ACC112 (cell line): ENCODE data around the gene DOK6.

Experiments
- H2AFZ ChIP-seq: fragments of 200-600 bp; sonication (generic); one replicate; pipeline ENCODE4 v1.6.0; 2017; ENCODE audit warnings: antibody characterized with exemption, low read length; ENCODE audit not compliant: unreplicated experiment
- H3K27ac ChIP-seq: fragments of 200-600 bp; sonication (generic); 2 replicates; pipeline ENCODE4 v1.5.1; 2014; ENCODE audit warnings: low read depth, mild to moderate bottlenecking, antibody characterized with exemption, low read length, moderate library complexity
- H3K27me3 ChIP-seq: fragments of 200-600 bp; sonication (generic); 2 replicates; pipeline ENCODE4 v1.6.1; 2014; ENCODE audit warnings: mild to moderate bottlenecking, antibody characterized with exemption, low read length, moderate library complexity, mixed read lengths; ENCODE audit not compliant: insufficient read depth
- H3K36me3 ChIP-seq: fragments of 200-600 bp; sonication (generic); 2 replicates; pipeline ENCODE4 v1.6.1; 2016; ENCODE audit warnings: mild to moderate bottlenecking, antibody characterized with exemption, low read length, moderate library complexity, mixed read lengths; ENCODE audit not compliant: insufficient read depth
- H3K4me1 ChIP-seq: fragments of 200-600 bp; sonication (generic); one replicate; pipeline ENCODE4 v1.6.1; 2016; ENCODE audit warnings: low read length, mixed read lengths; ENCODE audit not compliant: insufficient read depth, unreplicated experiment, control insufficient read depth
- H3K4me3 ChIP-seq: fragments of 200-600 bp; sonication (generic); 2 replicates; pipeline ENCODE4 v1.5.1; 2014; ENCODE audit warnings: mild to moderate bottlenecking, low read depth, low read length
- H3K79me2 ChIP-seq: fragments of 200-600 bp; sonication (generic); one replicate; pipeline ENCODE4 v1.6.0; 2016; ENCODE audit warnings: low read length; ENCODE audit not compliant: control insufficient read depth, unreplicated experiment, insufficient read depth

DOK6 gene

DNA sequence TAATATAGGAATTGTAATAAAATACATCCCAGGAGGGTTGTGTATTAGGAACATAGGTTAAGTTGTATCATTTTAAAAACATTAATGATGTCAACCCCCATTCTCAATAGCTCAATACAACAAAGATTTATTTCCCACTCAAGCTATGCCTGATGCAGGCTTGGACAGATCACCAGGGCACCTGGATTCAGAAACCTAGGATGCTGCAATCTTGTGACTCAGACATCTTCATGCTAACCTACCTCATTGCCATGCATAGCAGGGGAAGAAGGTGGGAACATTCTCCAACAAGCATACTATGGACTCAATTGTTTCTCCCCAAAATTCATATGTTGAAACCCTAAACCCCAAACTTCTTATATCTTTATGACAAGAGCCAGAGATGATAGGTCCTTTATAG, 302.8 kb downstream of the DOK6 start:
- Histone ChIP-seq H3K36me3 (no peaks in the 10 kb centered on the region), H3K4me1 (no peaks in the 10 kb centered on the region), H2AFZ (no peak overlapping the region), H3K79me2 (no peaks in the 10 kb centered on the region), H3K27me3 (no peaks in the 10 kb centered on the region), H3K4me3 (no peak overlapping the region), H3K27ac (no peak overlapping the region)

DNA sequence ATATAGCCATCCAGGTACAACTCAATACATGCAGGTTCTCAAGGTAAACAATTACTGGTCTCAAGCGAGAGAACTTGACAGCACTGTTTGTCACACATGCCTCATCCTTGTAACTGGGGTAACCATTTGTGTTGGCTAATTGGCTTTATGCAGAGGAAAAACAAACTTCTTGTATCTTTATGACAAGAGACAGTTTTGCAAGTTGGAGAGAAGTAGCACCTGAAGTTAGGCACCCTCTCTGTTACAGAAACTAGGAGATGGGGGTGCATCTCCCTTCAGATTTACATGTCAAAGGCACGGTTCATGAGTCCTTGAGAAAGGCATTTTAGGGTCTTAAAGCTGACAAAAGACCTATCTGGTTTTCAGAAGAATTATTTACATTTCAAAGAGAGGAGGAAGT, 305.3 kb downstream of the DOK6 start:
- Histone ChIP-seq H2AFZ (no peak overlapping the region), H3K27ac (no peak overlapping the region), H3K4me3 (no peak overlapping the region), H3K79me2 (no peaks in the 10 kb centered on the region), H3K4me1 (no peaks in the 10 kb centered on the region), H3K36me3 (no peaks in the 10 kb centered on the region), H3K27me3 (no peaks in the 10 kb centered on the region)

DNA sequence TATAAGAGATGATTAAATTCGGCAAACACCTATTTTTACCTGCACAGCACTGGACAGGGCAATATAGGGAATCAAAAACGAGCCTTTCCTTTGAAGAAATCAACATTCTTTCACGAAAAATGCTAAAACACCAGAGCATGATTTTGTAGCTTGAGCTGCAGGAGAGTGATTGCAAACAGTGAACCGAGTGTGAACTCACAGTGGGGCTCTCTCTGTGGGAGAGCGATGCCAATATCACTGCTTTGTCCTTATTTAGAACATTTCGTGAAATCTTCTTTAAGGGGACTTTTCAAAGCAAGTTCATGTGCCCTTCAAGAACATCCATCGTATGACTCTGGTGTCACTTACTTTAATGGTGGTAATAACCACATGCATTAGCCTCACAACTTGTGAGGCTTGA, 308.2 kb downstream of the DOK6 start:
- no peaks in the 10 kb centered on the region for H3K79me2 ChIP-seq
- no peak overlapping the region for H3K27ac ChIP-seq
- H3K4me1 ChIP-seq = no peaks in the 10 kb centered on the region
- no peaks in the 10 kb centered on the region for H3K27me3 ChIP-seq
- no peaks in the 10 kb centered on the region for H3K36me3 ChIP-seq
- no peak overlapping the region for H3K4me3 ChIP-seq
- H2AFZ ChIP-seq = no peak overlapping the region

DNA sequence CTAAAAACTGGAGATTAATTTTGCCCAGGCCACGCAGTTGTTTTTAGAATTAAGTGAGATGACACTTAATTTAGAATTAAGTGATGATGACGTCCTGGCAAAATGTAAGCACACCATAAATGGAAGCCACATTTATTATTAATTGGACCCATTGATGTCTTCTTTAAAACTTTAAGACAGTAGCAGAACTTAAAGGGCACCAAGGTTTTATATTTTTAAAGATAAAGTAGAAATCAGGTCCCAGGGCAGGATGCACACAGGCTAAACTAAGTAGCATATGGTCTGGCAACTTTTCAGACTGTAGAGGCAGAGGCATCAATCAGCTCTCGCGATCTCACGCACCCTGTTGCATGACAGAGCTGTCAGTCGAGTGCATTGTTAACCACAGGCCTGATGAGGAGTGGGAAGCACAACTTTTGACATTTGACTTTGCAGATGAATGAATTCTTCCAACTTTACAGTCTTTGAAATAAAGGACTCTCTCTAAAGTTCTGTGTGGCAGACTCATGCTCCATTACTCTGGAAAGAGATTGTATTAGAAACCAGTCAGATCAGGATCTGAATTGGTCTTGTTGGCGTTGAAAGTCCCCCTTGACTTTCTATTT, 314.6 kb downstream of the DOK6 start:
- no peaks in the 10 kb centered on the region for H3K27me3 ChIP-seq
- H3K4me3 ChIP-seq = no peak overlapping the region
- no peak overlapping the region for H2AFZ ChIP-seq
- H3K79me2 ChIP-seq = no peaks in the 10 kb centered on the region
- H3K4me1 ChIP-seq = no peaks in the 10 kb centered on the region
- no peak overlapping the region for H3K27ac ChIP-seq
- H3K36me3 ChIP-seq = no peaks in the 10 kb centered on the region

DNA sequence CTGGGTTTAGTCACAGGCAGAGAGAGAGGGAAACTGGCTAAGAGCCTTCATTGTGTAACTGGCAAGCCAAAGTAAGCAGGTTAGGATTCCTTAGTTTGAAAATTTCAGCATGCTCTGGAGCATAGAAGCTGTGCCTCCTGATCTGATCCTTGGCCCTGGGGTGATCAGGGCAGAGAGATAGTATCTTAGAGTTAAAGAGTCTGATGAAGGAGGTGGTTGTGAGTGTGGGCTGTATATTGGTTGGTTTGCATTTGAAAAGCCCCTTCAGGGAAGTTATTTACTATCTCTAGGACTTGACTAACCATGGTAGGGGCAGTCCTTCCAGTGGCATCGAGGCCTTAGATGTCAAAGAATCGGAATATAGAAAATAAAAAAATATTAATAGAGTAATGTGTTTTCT, 316.9 kb downstream of the DOK6 start:
- no peaks in the 10 kb centered on the region for H3K4me1 ChIP-seq

DNA sequence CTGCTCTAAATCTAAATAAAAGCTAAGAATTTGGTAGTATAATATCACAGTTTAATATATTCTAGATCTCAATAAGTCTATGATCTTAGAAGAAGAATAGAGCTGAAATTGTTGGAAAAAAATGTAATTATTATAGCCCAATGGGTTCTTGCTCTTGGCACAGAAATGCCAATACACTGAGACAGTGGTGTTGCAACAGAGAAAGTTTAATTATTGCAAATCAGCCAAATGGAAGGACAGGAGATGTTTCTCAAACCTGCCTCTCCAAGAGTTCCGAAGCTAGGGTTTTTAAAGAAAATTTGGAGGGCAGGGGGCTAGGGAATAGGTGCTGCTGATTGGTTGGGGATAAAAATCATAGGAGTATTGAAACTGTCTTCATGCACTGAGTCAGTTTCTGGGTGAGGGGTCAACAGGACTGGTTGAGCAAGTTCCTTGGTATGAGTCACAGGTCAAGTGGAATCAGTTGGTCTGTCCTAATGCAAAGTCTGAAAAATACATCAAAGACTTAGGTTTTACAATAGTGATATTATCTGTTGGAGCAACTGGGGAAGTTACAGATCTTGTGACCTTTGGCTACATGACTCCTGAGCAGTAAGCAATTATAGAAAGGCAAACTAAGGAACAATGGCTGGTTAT, 318.3 kb downstream of the DOK6 start:
- no peaks in the 10 kb centered on the region for H3K4me1 ChIP-seq
- H3K79me2 ChIP-seq = no peaks in the 10 kb centered on the region
- H3K4me3 ChIP-seq = no peak overlapping the region
- H2AFZ ChIP-seq = no peak overlapping the region
- H3K36me3 ChIP-seq = no peaks in the 10 kb centered on the region
- no peak overlapping the region for H3K27ac ChIP-seq
- H3K27me3 ChIP-seq = no peaks in the 10 kb centered on the region

More for the DNA sequence above, 316.9 kb downstream of the DOK6 start:
- Histone ChIP-seq H2AFZ (no peak overlapping the region), H3K36me3 (no peaks in the 10 kb centered on the region), H3K79me2 (no peaks in the 10 kb centered on the region), H3K27me3 (no peaks in the 10 kb centered on the region), H3K4me3 (no peak overlapping the region), H3K27ac (no peak overlapping the region)

DNA sequence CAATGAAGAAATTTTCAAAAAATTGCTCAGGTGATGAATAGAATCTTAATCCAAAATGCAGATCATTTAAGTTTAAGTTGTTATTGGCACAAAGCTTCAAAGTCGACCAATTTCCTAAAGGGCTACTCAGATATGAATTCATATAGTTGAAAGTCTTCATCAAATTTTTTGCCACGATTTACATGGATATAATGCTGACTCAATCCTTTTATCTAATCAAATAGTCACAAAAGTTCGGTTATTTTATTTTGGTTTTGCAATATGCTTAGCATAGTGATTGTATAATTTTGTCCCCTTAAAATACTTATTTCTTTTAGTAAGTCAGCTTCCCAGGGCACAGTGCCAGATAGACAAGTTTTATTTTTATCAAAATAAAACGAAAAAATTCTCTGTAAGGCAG, 319.7 kb downstream of the DOK6 start:
- H2AFZ ChIP-seq = no peak overlapping the region
- no peak overlapping the region for H3K27ac ChIP-seq
- no peaks in the 10 kb centered on the region for H3K27me3 ChIP-seq
- H3K36me3 ChIP-seq = no peaks in the 10 kb centered on the region
- no peaks in the 10 kb centered on the region for H3K79me2 ChIP-seq
- no peaks in the 10 kb centered on the region for H3K4me1 ChIP-seq
- H3K4me3 ChIP-seq = no peak overlapping the region

DNA sequence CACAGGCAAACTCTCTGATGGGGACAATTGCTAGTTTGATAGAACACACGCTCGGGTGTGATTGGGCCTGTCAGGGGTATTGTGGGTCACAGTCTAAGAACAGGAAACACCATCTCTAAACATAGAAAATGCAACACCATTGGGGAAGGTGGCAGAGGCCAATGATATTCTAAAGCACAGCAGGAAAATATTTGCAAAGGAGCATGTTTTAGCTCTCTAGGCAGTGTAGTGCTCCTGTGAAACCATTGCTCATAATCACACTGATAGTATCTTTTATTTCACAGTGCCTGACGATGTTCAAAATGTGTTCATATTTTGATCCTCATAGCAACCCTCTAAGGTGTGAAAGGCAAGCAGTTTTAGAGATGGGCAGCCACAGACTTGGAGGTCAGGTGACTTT, 322.7 kb downstream of the DOK6 start:
- H3K27me3 ChIP-seq = no peaks in the 10 kb centered on the region
- H3K4me1 ChIP-seq = no peaks in the 10 kb centered on the region
- H3K79me2 ChIP-seq = no peaks in the 10 kb centered on the region
- no peak overlapping the region for H3K4me3 ChIP-seq
- H3K27ac ChIP-seq = no peak overlapping the region
- H2AFZ ChIP-seq = no peak overlapping the region
- H3K36me3 ChIP-seq = no peaks in the 10 kb centered on the region

DNA sequence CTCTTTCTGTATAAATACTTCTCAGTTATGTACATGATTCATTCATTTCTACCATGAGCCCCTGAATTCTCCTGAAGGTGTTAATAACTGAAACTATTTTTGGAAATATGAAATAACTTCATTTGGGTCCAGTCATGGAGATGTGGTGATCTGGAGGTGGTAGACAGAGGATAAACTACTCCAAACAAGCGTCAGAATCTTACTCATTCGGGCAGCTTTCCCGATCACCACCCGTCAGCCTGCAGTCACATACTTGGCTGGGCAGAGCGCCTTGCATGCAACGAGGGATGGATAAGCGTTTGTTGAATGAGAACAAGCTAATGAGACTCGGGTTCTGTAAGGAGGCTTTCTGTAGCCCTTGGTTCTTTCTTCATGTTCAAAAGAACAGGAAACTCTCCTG, 324.3 kb downstream of the DOK6 start:
- H3K4me1 ChIP-seq = no peaks in the 10 kb centered on the region
- H3K27me3 ChIP-seq = no peaks in the 10 kb centered on the region
- H3K27ac ChIP-seq = no peak overlapping the region
- H3K4me3 ChIP-seq = no peak overlapping the region
- no peaks in the 10 kb centered on the region for H3K79me2 ChIP-seq
- H3K36me3 ChIP-seq = no peaks in the 10 kb centered on the region
- H2AFZ ChIP-seq = no peak overlapping the region

DNA sequence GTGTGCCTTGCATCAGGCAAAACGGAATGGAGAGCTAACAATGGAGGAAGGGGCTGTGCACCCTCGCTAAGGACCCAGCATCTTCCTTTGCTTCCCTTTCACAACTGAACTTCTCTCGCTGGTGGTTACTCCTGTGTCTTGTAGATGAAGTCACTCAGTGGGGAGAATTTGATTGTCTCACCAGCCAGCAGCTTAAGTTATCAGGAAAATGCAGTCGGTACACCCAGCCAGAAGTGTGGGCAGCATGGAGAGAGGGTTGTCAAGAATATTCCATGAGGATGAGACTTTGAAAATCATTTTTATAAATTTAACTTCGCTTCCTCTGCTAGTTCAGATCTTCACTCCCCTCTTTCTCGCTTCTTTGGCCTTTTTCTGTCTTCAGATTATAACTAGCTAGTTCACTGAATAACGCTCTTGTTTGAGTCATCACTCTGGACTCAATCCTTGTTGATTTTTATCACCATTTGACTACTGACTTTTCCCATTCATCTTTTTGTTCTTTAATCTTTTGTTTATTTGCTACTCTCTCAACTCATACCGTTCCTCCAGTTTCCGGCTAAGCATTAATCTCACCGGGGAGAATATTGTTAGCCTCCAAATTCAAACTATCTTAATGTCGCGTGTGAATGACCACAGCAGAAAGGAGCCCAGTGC, 325.3 kb downstream of the DOK6 start:
- Histone ChIP-seq H3K79me2 (no peaks in the 10 kb centered on the region), H3K36me3 (no peaks in the 10 kb centered on the region), H2AFZ (no peak overlapping the region), H3K27ac (no peak overlapping the region), H3K27me3 (no peaks in the 10 kb centered on the region), H3K4me1 (no peaks in the 10 kb centered on the region), H3K4me3 (no peak overlapping the region)

DNA sequence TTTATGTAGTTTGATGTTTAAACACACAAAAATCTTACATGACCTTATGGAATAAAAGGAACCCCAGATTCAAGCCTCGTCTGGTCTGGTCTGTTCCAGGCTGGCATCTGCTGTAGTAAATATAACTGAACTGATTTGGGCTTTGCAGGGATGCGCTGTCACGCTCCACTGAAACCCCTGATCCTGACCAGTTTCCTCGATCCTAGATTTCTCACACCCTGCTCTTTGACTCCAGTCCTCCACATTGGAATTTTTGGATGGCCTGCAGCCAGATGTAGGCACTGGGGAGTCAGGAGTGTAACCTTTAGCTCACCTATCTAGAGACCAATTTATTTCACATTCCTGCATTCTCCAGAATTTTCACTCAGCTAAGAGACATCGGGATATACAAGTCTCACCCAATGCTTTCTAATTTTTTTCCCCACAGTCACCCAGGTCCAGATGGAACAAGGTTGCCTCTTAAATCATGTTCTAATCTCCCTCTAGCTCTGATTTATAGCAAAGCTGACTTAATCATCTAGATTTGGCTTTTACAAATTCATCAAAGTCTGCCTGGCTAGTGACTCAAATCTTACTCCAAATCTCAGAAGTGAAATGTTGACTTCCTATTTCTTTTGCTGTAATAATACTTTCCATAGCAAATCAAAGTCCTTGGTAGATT, 327.4 kb downstream of the DOK6 start:
- H3K4me1 ChIP-seq = no peaks in the 10 kb centered on the region
- H3K79me2 ChIP-seq = no peaks in the 10 kb centered on the region
- H2AFZ ChIP-seq = no peak overlapping the region
- H3K36me3 ChIP-seq = no peaks in the 10 kb centered on the region
- H3K27ac ChIP-seq = no peak overlapping the region
- no peaks in the 10 kb centered on the region for H3K27me3 ChIP-seq
- H3K4me3 ChIP-seq = no peak overlapping the region
